ENCODE measurements around the gene ZBTB11.
"Not testable (repeated sequence)": the region's sequence is repeated elsewhere in the genome, so short reads cannot be mapped to it uniquely, and the experiment has no call there.

- TF ChIP-seq EZH2 (IDR thresholded peaks at IDR 0.05; ENCODE audit: insufficient read depth, poor library complexity, severe bottlenecking); EZH2phosphoT487 (IDR thresholded peaks at IDR 0.05; ENCODE audit: insufficient read depth, low read depth): not testable (repeated sequence)
These were observed 71.5 kb downstream of the ZBTB11 start for GRCh38 chr3:101605398-101605797.
